ENCODE measurements around the gene C1orf105.

DNA sequence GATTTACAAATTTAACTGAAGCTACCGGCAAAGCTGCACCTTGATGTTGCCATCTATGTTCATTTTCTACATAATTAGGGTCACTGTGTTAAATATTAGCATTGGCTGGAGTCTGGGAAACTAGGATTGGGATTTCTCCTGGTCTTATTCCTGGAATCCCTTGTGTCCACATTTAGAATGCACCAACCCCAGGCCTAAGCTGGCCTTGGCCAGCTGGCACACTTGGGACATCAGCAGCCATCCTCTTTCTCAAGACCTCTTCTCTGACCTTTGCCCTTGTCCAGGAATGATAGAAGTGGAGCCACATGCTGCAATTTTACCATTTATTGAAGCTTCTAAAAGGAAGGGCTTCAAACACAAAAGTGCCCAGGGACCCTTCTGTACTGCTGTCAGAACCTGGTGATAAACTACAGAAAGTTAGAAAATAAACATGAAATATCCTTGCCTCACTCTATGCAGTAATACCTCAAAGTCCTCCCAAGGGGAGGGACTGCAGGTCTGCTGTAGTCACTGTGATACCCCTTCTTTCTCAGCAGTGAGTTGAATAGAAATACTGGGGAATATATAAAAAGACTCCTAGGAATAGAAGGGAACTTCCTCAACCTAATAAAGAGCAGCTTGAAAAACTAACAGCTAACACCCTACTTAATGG, 37.1 kb downstream of the C1orf105 start:
- TF ChIP-seq CTCF (IDR thresholded peaks at IDR 0.05) (no peak), POLR2AphosphoS5 (IDR thresholded peaks at IDR 0.05) (no peak)

All from upper lobe of left lung (tissue), 4 donors.